Measurements from ENCODE around the gene HMX1. TPM values are rescaled to one million over a fixed set of nuclear protein-coding genes. Genes with fewer than 3 reads are reported as not detected.

HMX1 gene
- total and polyA plus RNA-seq, 2 donors (not counting 3 experiments of a cell fraction or from before 2014, with no cell fraction given), result not detected

GRCh38 chr4:8850830-8851188 lies 20.8 kb downstream of the HMX1 start:
- no TSS peak for BruUV-seq (replicated peaks)
- Histone ChIP-seq H3K27me3 (ENCODE audit: control insufficient read depth in 2 of 2, insufficient read depth in 2 of 2, low read length in 2 of 2) (peaks cover 9 to 15% of the 10 kb centered on the region in 2 experiments), H2AFZ (ENCODE audit: low read depth, low read length) (no peak overlapping the region), H3K4me2 (ENCODE audit: insufficient read depth, low read length) (no peak overlapping the region), H4K20me1 (replicated peaks; ENCODE audit: control insufficient read depth, extremely low read depth, insufficient read depth, low read length) (no peaks in the 10 kb centered on the region), H3K9me1 (replicated peaks; ENCODE audit: control insufficient read depth, extremely low read depth, insufficient read depth, low read length) (no peaks in the 10 kb centered on the region), H3K9me3 (replicated peaks; ENCODE audit: control insufficient read depth, insufficient read depth, low read length) (no peaks in the 10 kb centered on the region), H3K27ac (ENCODE audit: insufficient read depth, low read depth, low read length) (no peak overlapping the region), H3K36me3 (ENCODE audit: control insufficient read depth in 2 of 2, extremely low read depth in 1 of 2, insufficient read depth in 2 of 2, low read length in 2 of 2) (no peaks in the 10 kb centered on the region), H3K9ac (replicated peaks; ENCODE audit: extremely low read depth, insufficient read depth, low read length) (no peak overlapping the region), H3K4me3 (replicated peaks in 1 of 3; ENCODE audit: insufficient read depth in 1 of 3, low read depth in 1 of 3, low read length in 3 of 3) (no peak overlapping the region), H3K4me1 (ENCODE audit: control insufficient read depth, extremely low read depth, insufficient read depth, low read length) (no peaks in the 10 kb centered on the region), H3K79me2 (ENCODE audit: control insufficient read depth, insufficient read depth, low read length) (no peaks in the 10 kb centered on the region)
- dilution Hi-C loops (cut with MboI; ENCODE audit: extremely low pct_ligation_motif_present, low sequenced_read_pairs) (no loop called here), intact Hi-C loops (cut with micrococcal nuclease) (no loop called here)
- no peak for TF ChIP-seq EZH2 (IDR thresholded peaks at IDR 0.05; ENCODE audit: borderline replicate concordance, low read depth, low read length, severe bottlenecking)
- no peak for TF ChIP-seq MYC (IDR thresholded peaks at IDR 0.05; ENCODE audit: low read depth, low read length)
- no peak for TF ChIP-seq POLR2AphosphoS5 (IDR thresholded peaks at IDR 0.05; ENCODE audit: insufficient read depth, low read depth, low read length)
- no peak for TF ChIP-seq POLR2A (IDR thresholded peaks at IDR 0.05; ENCODE audit: low read depth, low read length)
- TF ChIP-seq FOS (IDR thresholded peaks at IDR 0.05; ENCODE audit: borderline replicate concordance, insufficient read depth, low read length), result no peak
- TF ChIP-seq GATA2 (IDR thresholded peaks at IDR 0.05; ENCODE audit: insufficient read depth, insufficient read length, low read depth, low read length), result no peak
- no peak for TF ChIP-seq JUN (IDR thresholded peaks at IDR 0.05; ENCODE audit: borderline replicate concordance, insufficient read depth, insufficient read length, low read depth)
- TF ChIP-seq CTCF (IDR thresholded peaks at IDR 0.05; ENCODE audit: extremely low read depth in 1 of 2, insufficient read depth in 1 of 2, low read depth in 1 of 2, low read length in 2 of 2), result no peak
- TF ChIP-seq, protein P1, sequence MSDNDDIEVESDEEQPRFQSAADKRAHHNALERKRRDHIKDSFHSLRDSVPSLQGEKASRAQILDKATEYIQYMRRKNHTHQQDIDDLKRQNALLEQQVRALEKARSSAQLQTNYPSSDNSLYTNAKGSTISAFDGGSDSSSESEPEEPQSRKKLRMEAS (IDR thresholded peaks at IDR 0.05; ENCODE audit: insufficient read depth, insufficient read length), result no peak
- ChIA-PET CTCF (no interaction called here), POLR2A (no interaction called here)
- FAIRE-seq, result no peak
- no peak for DNase-seq (ENCODE audit: low read depth, low spot score)
